Liver (tissue), 9 donors: ENCODE measurements around the gene SYNDIG1. TPM values are rescaled to one million over a fixed set of nuclear protein-coding genes. Genes with fewer than 3 reads are reported as not detected.

Experiments
- DNase-seq: peaks from one replicate; pipeline ENCODE4 v3.0.0-alpha.2; 2017; ENCODE audit warnings: low spot score
- H3K27ac ChIP-seq, 2 donors: one replicate each; pipeline ENCODE4 v1.7.0; 2013; ENCODE audit warnings: inconsistent platforms in 2 of 2, low read length in 2 of 2, control low read depth in 1 of 2, low read depth in 1 of 2, mild to moderate bottlenecking in 1 of 2
- H3K27me3 ChIP-seq, 4 donors: one replicate each; pipeline versions ENCODE4 v1.6.1 to v1.7.0; 2013; ENCODE audit warnings: low read length in 3 of 4, inconsistent platforms in 1 of 4, mild to moderate bottlenecking in 1 of 4, moderate library complexity in 1 of 4; ENCODE audit not compliant: control insufficient read depth in 4 of 4, insufficient read depth in 4 of 4
- H3K36me3 ChIP-seq, 4 donors: one replicate each; pipeline versions ENCODE4 v1.6.1 to v1.7.0; 2013; ENCODE audit warnings: low read length in 3 of 4, mild to moderate bottlenecking in 3 of 4, low read depth in 1 of 4, moderate library complexity in 1 of 4; ENCODE audit not compliant: control insufficient read depth in 4 of 4, insufficient read depth in 3 of 4
- H3K4me1 ChIP-seq, 4 donors: one replicate each; pipeline versions ENCODE4 v1.6.1 to v1.7.0; 2013; ENCODE audit warnings: low read length in 3 of 4, mild to moderate bottlenecking in 3 of 4, moderate library complexity in 1 of 4; ENCODE audit not compliant: control insufficient read depth in 4 of 4, insufficient read depth in 4 of 4
- H3K4me3 ChIP-seq, 3 donors: one replicate each; pipeline versions ENCODE4 v1.6.1 to v1.7.0; 2013; ENCODE audit warnings: low read length in 3 of 3, control low read depth in 1 of 3, low read depth in 1 of 3, mild to moderate bottlenecking in 1 of 3
- H3K9ac ChIP-seq, 2 donors: one replicate each; pipeline ENCODE4 v1.7.0; 2013; ENCODE audit warnings: low read length in 2 of 2, mild to moderate bottlenecking in 2 of 2, moderate library complexity in 2 of 2, control low read depth in 1 of 2, low read depth in 1 of 2
- H3K9me3 ChIP-seq, 4 donors: one replicate each; pipeline versions ENCODE4 v1.6.1 to v1.7.0; 2013; ENCODE audit warnings: low read length in 3 of 4; ENCODE audit not compliant: control insufficient read depth in 4 of 4
- FOXA1 ChIP-seq: IDR thresholded peaks from 2 replicates; pipeline ENCODE4 v1.6.1; 2016; ENCODE audit warnings: antibody characterized with exemption
- FOXA2 ChIP-seq: IDR thresholded peaks from 2 replicates; pipeline ENCODE4 v1.6.1; 2016; ENCODE audit warnings: antibody characterized with exemption
- GABPA ChIP-seq, 2 donors: IDR thresholded peaks in 1 of 2; conservative IDR thresholded peaks in 1 of 2; 2 replicates each; pipeline ENCODE4 v1.6.1; 2016; ENCODE audit warnings: antibody characterized with exemption in 2 of 2, mild to moderate bottlenecking in 1 of 2, moderate library complexity in 1 of 2
- HNF4G ChIP-seq: IDR thresholded peaks from 2 replicates; pipeline ENCODE4 v1.6.1; 2016; ENCODE audit warnings: antibody characterized with exemption
- JUND ChIP-seq, 2 donors: IDR thresholded peaks; 2 replicates each; pipeline ENCODE4 v1.6.1; 2016; ENCODE audit warnings: antibody characterized with exemption in 2 of 2
- NR2F2 ChIP-seq: IDR thresholded peaks from 2 replicates; pipeline ENCODE4 v1.6.1; 2016; ENCODE audit warnings: antibody characterized with exemption
- RAD21 ChIP-seq, 2 donors: IDR thresholded peaks; 2 replicates each; pipeline ENCODE4 v1.6.1; 2016; ENCODE audit warnings: antibody characterized with exemption in 2 of 2, mild to moderate bottlenecking in 2 of 2
- REST ChIP-seq: IDR thresholded peaks from 2 replicates; pipeline ENCODE4 v1.6.1; 2016; ENCODE audit warnings: antibody characterized with exemption, mild to moderate bottlenecking
- RXRA ChIP-seq, 2 donors: IDR thresholded peaks; 2 replicates each; pipeline ENCODE4 v1.6.1; 2017 to 2018; ENCODE audit warnings: antibody characterized with exemption in 2 of 2, mild to moderate bottlenecking in 1 of 2
- SP1 ChIP-seq: IDR thresholded peaks from 2 replicates; pipeline ENCODE4 v1.6.1; 2018; ENCODE audit warnings: antibody characterized with exemption, mild to moderate bottlenecking
- TAF1 ChIP-seq: conservative IDR thresholded peaks from 2 replicates; pipeline ENCODE4 v1.6.1; 2016; ENCODE audit warnings: antibody characterized with exemption, mild to moderate bottlenecking
- YY1 ChIP-seq: IDR thresholded peaks from 2 replicates; pipeline ENCODE4 v1.6.1; 2016; ENCODE audit warnings: antibody characterized with exemption, mild to moderate bottlenecking
- ZBTB33 ChIP-seq: IDR thresholded peaks from 2 replicates; pipeline ENCODE4 v1.6.1; 2016; ENCODE audit warnings: antibody characterized with exemption
- WGBS: extraction: QIAGEN DNeasy Blood & Tissue Kit; methylation state at CpG from one replicate; pipeline ENCODE4 v1.1.7; 2013; 5-methylcytosine and 5-hydroxymethylcytosine counted together
- polyA plus RNA-seq, 2 donors: library from polyadenylated mRNA; stranded (reverse) in 1 of 2; unstranded in 1 of 2; fragments of 200-250 nt in 1 of 2; fragments of >200 nt in 1 of 2; fragmentation: Nextera tagmentation in 1 of 2; extraction: Ambion mirVana in 1 of 2; gene quantifications; one replicate each; pipeline versions ENCODE4 v1.2.1 to v1.2.3, GENCODE V29; 2013 to 2015
- total RNA-seq, 2 donors: library from RNA; depleted of rRNA; stranded (reverse); fragments of >200 nt; gene quantifications; one replicate each; pipeline ENCODE4 v1.2.3, GENCODE V29; 2014
- TF ChIP-seq, protein P1 (sequence below): fragments of 150-350 bp; IDR thresholded peaks from 2 replicates; pipeline ENCODE4 v1.5.1; 2017; ENCODE audit warnings: improper control_type of control experiment, low read depth, low read length; ENCODE audit not compliant: missing input control
- TF ChIP-seq, protein P2 (sequence below): IDR thresholded peaks from 2 replicates; pipeline ENCODE4 v1.6.1; 2016; ENCODE audit warnings: antibody characterized with exemption
- donor health status: healthy.
- donor health status: healthy.
- donor health status: healthy.
- donor health status: healthy.
- donor health status: healthy.

The SYNDIG1 gene
- total and polyA plus RNA-seq, 4 donors: 0.05 to 0.08 TPM; not detected in 2

DNA sequence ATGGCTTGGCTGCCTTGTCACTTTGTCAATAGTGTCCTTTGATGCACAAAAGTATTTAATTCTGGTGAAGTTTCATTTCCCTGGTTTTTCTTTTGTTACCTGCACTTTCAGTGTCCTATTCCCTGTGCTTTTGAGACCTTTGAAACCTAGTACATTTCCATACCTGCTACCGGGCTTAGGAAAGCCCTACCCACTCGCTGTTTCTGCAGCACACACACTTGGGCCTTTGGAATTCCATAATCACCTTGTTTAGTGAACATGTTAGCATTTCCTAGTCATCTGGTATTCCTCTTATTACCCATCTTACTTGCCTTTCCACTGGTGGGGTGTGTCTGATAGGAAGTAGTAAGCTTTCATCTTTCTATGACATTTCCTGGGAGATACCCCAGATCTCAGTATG, 19.3 kb upstream of the SYNDIG1 start:
- 52% methylated on average over 2 of the region's 2 CpGs for WGBS
- TF ChIP-seq HNF4G: no peak
- no peak for TF ChIP-seq ZBTB33
- no peak for TF ChIP-seq SP1
- no peak for TF ChIP-seq JUND (IDR thresholded peaks at IDR 0.05)
- TF ChIP-seq TAF1: no peak
- TF ChIP-seq, protein P1, sequence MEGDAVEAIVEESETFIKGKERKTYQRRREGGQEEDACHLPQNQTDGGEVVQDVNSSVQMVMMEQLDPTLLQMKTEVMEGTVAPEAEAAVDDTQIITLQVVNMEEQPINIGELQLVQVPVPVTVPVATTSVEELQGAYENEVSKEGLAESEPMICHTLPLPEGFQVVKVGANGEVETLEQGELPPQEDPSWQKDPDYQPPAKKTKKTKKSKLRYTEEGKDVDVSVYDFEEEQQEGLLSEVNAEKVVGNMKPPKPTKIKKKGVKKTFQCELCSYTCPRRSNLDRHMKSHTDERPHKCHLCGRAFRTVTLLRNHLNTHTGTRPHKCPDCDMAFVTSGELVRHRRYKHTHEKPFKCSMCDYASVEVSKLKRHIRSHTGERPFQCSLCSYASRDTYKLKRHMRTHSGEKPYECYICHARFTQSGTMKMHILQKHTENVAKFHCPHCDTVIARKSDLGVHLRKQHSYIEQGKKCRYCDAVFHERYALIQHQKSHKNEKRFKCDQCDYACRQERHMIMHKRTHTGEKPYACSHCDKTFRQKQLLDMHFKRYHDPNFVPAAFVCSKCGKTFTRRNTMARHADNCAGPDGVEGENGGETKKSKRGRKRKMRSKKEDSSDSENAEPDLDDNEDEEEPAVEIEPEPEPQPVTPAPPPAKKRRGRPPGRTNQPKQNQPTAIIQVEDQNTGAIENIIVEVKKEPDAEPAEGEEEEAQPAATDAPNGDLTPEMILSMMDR: no peak
- TF ChIP-seq YY1: no peak
- no peak for TF ChIP-seq RAD21 (IDR thresholded peaks at IDR 0.05)
- TF ChIP-seq FOXA1: no peak
- no peak for TF ChIP-seq RXRA (IDR thresholded peaks at IDR 0.05)
- no peak for TF ChIP-seq FOXA2
- no peak for TF ChIP-seq GABPA (IDR thresholded peaks at IDR 0.05 in 1 of 2, conservative IDR thresholded peaks at IDR 0.05 in 1 of 2)
- TF ChIP-seq REST: no peak
- TF ChIP-seq, protein P2, sequence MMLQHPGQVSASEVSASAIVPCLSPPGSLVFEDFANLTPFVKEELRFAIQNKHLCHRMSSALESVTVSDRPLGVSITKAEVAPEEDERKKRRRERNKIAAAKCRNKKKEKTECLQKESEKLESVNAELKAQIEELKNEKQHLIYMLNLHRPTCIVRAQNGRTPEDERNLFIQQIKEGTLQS: no peak
- H3K4me3 ChIP-seq: no peak overlapping the region

DNA sequence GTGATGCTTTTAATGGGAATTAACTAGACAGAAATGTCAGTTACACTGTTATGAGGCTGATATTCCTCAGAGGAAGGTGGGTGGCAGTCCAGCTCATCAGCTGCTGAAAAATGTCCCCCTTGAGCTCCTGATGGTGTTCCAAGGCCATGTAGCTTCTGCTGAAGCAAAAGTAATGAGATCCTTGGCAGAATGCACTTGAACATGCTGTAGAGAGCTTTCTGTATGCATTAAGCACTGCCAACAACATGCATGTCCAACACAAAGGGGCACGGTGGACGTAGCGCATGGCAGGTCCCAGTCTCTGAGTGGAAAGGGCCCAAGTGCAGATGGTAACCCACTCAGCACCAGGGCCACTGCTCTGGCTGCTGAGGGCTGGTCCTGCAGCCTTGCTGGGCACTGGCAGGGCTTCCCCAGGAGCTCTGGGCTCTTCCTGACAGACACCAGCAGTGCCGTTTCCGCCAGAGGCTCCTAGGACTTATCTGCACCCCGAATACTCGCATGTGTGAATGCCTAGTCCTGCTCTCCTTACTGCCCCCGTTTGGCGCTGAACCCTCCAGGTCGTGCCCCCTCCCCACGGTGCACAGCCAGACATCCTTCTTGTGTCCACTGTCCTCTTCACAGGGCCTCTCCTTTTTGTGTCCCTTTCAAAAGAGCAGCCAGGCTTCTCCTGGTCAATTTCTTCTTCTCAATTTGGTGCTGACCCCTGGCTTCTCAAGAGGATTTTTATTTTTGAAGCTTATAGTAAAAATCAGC, 18.6 kb upstream of the SYNDIG1 start:
- H3K9ac ChIP-seq: no peak overlapping the region
- no peaks in the 10 kb centered on the region for H3K36me3 ChIP-seq
- DNase-seq: no peak
- no peak overlapping the region for H3K4me3 ChIP-seq
- WGBS: 75% methylated on average over 11 of the region's 11 CpGs
- H3K27me3 ChIP-seq: peaks cover 0 to 3% (median 0%) of the 10 kb centered on the region in 4 donors
- H3K9me3 ChIP-seq: no peaks in the 10 kb centered on the region
- no peak for TF ChIP-seq SP1
- no peak for TF ChIP-seq TAF1
- no peak for TF ChIP-seq JUND (IDR thresholded peaks at IDR 0.05)
- TF ChIP-seq RAD21 (IDR thresholded peaks at IDR 0.05): no peak
- TF ChIP-seq NR2F2: no peak
- TF ChIP-seq RXRA (IDR thresholded peaks at IDR 0.05): no peak
- TF ChIP-seq HNF4G: no peak
- H3K27ac ChIP-seq: no peak overlapping the region
- no peaks in the 10 kb centered on the region for H3K4me1 ChIP-seq

More for the DNA sequence above, 19.3 kb upstream of the SYNDIG1 start:
- Histone ChIP-seq H3K9ac (no peak overlapping the region), H3K36me3 (no peaks in the 10 kb centered on the region), H3K9me3 (no peaks in the 10 kb centered on the region), H3K27me3 (peaks cover 0 to 3% (median 0%) of the 10 kb centered on the region in 4 donors), H3K4me1 (no peaks in the 10 kb centered on the region), H3K27ac (no peak overlapping the region)
- DNase-seq: no peak
